HepG2 (cell line): ENCODE data around the gene CATSPERD. TPM values are rescaled to one million over a fixed set of nuclear protein-coding genes. Genes with fewer than 3 reads are reported as not detected.

Experiments
- ATAC-seq: fragments of 200-7000 bp; cut with Tn5 transposase; 3 replicates; pipeline ENCODE4 v1.9.1; 2020; ENCODE audit warnings: mild to moderate bottlenecking, moderate library complexity
- BruUV-seq: library from RNA; stranded (reverse); fragments of 400-500 nt; replicated peaks from 2 replicates; lab custom pipeline; 2021; lab: Mats Ljungman, UMichigan
- CTCF ChIA-PET: fragments of 300-600 bp; formaldehyde crosslinking; extraction: SDS; loops from one replicate; lab custom pipeline; 2021; ENCODE audit warnings: low total read pairs, inconsistent platforms, low intra/inter-chr PET ratio; lab: Yijun Ruan, JAX
- POLR2A ChIA-PET: fragments of 350-600 bp; sonication (Branson Sonifier 250); formaldehyde crosslinking; loops from one replicate; lab custom pipeline; 2020; ENCODE audit warnings: antibody characterized with exemption, inconsistent platforms; lab: Yijun Ruan, JAX
- DNase-seq: peaks from one replicate; pipeline ENCODE4 v3.0.0-alpha.2; 2015; ENCODE audit warnings: low spot score
- FAIRE-seq: peaks from 3 replicates; lab custom pipeline; 2011; peaks lifted over from hg19 to GRCh38; lab: Jason Lieb, UNC
- H2AFZ ChIP-seq: one replicate; pipeline ENCODE4 v1.6.1; 2011; ENCODE audit warnings: low read length, inconsistent platforms
- H3K27ac ChIP-seq: fragments of 300-600 bp; 3 replicates; pipeline ENCODE4 v1.8.0; 2011; ENCODE audit warnings: mixed run types, mild to moderate bottlenecking, mixed read lengths, low read length, inconsistent platforms; ENCODE audit not compliant: insufficient read depth; ENCODE audit errors: extremely low read length
- H3K27me3 ChIP-seq, 2 experiments: fragments of 200-600 bp in 1 of 2; 2 replicates in 1 of 2; 3 replicates in 1 of 2; pipeline versions ENCODE4 v1.6.0 to v1.8.0; 2011; ENCODE audit warnings: low read length in 2 of 2, mild to moderate bottlenecking in 2 of 2, moderate library complexity in 2 of 2, inconsistent platforms in 1 of 2; ENCODE audit not compliant: insufficient read depth in 2 of 2, control insufficient read depth in 1 of 2
- H3K36me3 ChIP-seq, 2 experiments: fragments of 200-600 bp in 1 of 2; replicated peaks in 1 of 2; 2 replicates in 1 of 2; 3 replicates in 1 of 2; pipeline versions ENCODE4 v1.5.1 to v1.8.0; 2011; ENCODE audit warnings: low read length in 2 of 2, inconsistent platforms in 1 of 2; ENCODE audit not compliant: insufficient read depth in 2 of 2, control insufficient read depth in 1 of 2
- H3K4me1 ChIP-seq: 2 replicates; pipeline ENCODE4 v1.5.1; 2012; ENCODE audit warnings: low read length, inconsistent platforms; ENCODE audit not compliant: insufficient read depth
- H3K4me2 ChIP-seq: 2 replicates; pipeline ENCODE4 v1.6.0; 2011; ENCODE audit warnings: low read depth, low read length, inconsistent platforms
- H3K4me3 ChIP-seq, 3 experiments: fragments of 200-600 bp in 1 of 3; sonication (generic), shearing (Covaris generic) in 1 of 3; replicated peaks in 1 of 3; 2 replicates each; pipeline ENCODE4 v1.5.1; 2011 to 2016; ENCODE audit warnings: low read length in 3 of 3, inconsistent platforms in 2 of 3, low read depth in 2 of 3, mild to moderate bottlenecking in 2 of 3, control low read depth in 1 of 3, mixed read lengths in 1 of 3; ENCODE audit not compliant: insufficient read depth in 1 of 3
- H3K79me2 ChIP-seq: one replicate; pipeline ENCODE4 v1.6.1; 2011; ENCODE audit warnings: low read length, inconsistent platforms; ENCODE audit not compliant: insufficient read depth
- H3K9ac ChIP-seq: 2 replicates; pipeline ENCODE4 v1.6.0; 2011; ENCODE audit warnings: mild to moderate bottlenecking, low read depth, low read length, inconsistent platforms; ENCODE audit not compliant: insufficient read depth
- H3K9me3 ChIP-seq: 2 replicates; pipeline ENCODE4 v1.5.1; 2012; ENCODE audit warnings: mild to moderate bottlenecking, low read length
- H4K20me1 ChIP-seq: 2 replicates; pipeline ENCODE4 v1.6.0; 2011; ENCODE audit warnings: inconsistent platforms, mild to moderate bottlenecking, low read length, moderate library complexity; ENCODE audit not compliant: insufficient read depth
- AGO1 ChIP-seq: fragments of 200-400 bp; formaldehyde crosslinking; IDR thresholded peaks from 2 replicates; pipeline ENCODE4 v1.6.1; 2017; ENCODE audit warnings: mild to moderate bottlenecking, low read depth, low read length, moderate library complexity; ENCODE audit not compliant: poor library complexity, severe bottlenecking
- AGO2 ChIP-seq: fragments of 200-400 bp; formaldehyde crosslinking; optimal IDR thresholded peaks from 2 replicates; pipeline ENCODE3; 2017; ENCODE audit warnings: mild to moderate bottlenecking, low read depth, low read length, moderate library complexity
- CAMTA2 ChIP-seq: sonication (generic); formaldehyde crosslinking; IDR thresholded peaks from 2 replicates; pipeline ENCODE4 v1.4.0; 2020; ENCODE audit warnings: mild to moderate bottlenecking, missing genetic modification reagents, borderline replicate concordance
- DNMT1 ChIP-seq: sonication (generic); formaldehyde crosslinking; IDR thresholded peaks from 2 replicates; pipeline ENCODE4 v1.5.1; 2020; ENCODE audit warnings: mild to moderate bottlenecking, missing genetic modification reagents
- HOXA3 ChIP-seq: sonication (generic); formaldehyde crosslinking; IDR thresholded peaks from 2 replicates; pipeline ENCODE4 v1.5.0; 2020; ENCODE audit warnings: missing genetic modification reagents
- PHF20 ChIP-seq: sonication (generic); formaldehyde crosslinking; IDR thresholded peaks from 2 replicates; pipeline ENCODE4 v1.5.0; 2020; ENCODE audit warnings: mild to moderate bottlenecking, missing genetic modification reagents
- POLR2G ChIP-seq: fragments of 200-400 bp; formaldehyde crosslinking; IDR thresholded peaks from 2 replicates; pipeline ENCODE4 v1.6.1; 2018; ENCODE audit warnings: mild to moderate bottlenecking, low read depth, low read length, moderate library complexity
- RBFOX2 ChIP-seq: fragments of 200-400 bp; formaldehyde crosslinking; IDR thresholded peaks from 2 replicates; pipeline ENCODE4 v1.6.1; 2017; ENCODE audit warnings: low read depth, mild to moderate bottlenecking, low read length
- ZNF329 ChIP-seq: sonication (generic); formaldehyde crosslinking; IDR thresholded peaks from 2 replicates; pipeline ENCODE4 v1.9.0; 2021; ENCODE audit warnings: low read depth, mild to moderate bottlenecking, missing genetic modification reagents
- ZNF562 ChIP-seq: sonication (generic); formaldehyde crosslinking; IDR thresholded peaks from 2 replicates; pipeline ENCODE4 v1.8.0; 2022; ENCODE audit warnings: missing genetic modification reagents, borderline replicate concordance
- WGBS: methylation state at CpG from one replicate; pipeline ENCODE4 v1.1.6; 2017; ENCODE audit warnings: low lambda C conversion rate; 5-methylcytosine and 5-hydroxymethylcytosine counted together
- in situ Hi-C: cut with HindIII; loops from 2 replicates; pipeline ENCODE4 v1.10.0; 2017; ENCODE audit warnings: low pct_unique_long_range_greater_than_20kb; ENCODE audit not compliant: extremely low pct_ligation_motif_present
- intact Hi-C: fragments of 100-400 bp; cut with micrococcal nuclease; formaldehyde crosslinking; loops from one replicate; pipeline ENCODE4 v1.10.0; 2022; ENCODE audit not compliant: unreplicated experiment
- polyA plus RNA-seq, 8 experiments: library from polyadenylated mRNA; depleted of rRNA in 3 of 8; stranded (reverse) in 7 of 8; unstranded in 1 of 8; fragments of >200 nt; fragmentation: Illumina TruSeq in 4 of 8; extraction: Trizol in 4 of 8; gene quantifications; 2 replicates each; pipeline versions ENCODE4 v1.2.1 to v1.2.3, GENCODE V29; 2011 to 2016; ENCODE audit warnings: low read depth in 4 of 8, missing spikeins in 1 of 8, mixed read lengths in 1 of 8; ENCODE audit not compliant: insufficient read depth in 1 of 8
- total RNA-seq, 5 experiments: library from RNA; depleted of rRNA; stranded (reverse); fragments of >200 nt; fragmentation: Illumina TruSeq; extraction: Trizol; gene quantifications; 2 replicates each; pipeline ENCODE4 v1.2.3, GENCODE V29; 2016; ENCODE audit warnings: low read depth in 1 of 5

CATSPERD gene
- total and polyA plus RNA-seq, 2 of the 13 experiments (the other 11 are each of a cell fraction or from before 2014, with no cell fraction given): 0.04 TPM; not detected in 1

DNA sequence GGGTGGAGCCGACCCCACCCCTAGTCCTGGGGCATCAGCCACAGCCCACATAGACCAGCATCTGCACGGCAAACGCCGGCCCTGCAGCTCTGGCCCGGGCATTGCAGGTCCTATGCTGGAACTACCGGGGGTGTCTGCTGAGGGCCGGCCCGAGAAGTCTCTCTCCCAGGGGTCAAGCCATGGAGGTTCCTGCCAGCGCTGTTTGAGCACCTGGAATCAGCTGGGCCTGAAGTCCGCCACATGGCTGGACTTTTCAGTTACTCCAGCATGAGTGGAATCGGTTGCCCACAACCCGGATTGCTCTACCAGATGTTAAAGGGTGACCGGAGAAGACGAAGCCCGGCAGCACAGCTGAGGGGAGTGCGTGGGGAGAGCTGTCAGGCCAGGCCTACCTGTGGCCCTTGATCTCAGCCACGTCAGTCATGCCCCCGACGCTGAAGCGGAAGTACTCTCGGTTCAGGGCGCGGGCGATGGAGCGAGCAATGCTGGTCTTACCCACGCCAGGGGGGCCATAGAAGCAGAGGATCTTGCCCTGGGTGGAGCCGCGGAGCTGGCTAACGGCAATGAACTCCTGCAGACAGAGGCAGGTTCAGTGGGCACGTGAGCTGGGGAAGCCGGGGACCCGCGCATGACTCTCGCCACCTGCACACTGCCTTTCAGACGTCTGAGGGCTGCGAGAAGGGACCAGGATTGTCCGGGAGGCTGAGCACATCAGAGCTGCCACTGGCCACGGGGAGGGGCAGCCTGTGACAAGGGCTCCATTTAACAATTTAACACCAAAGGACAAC lies 21.6 kb upstream of the CATSPERD start:
- no peak for DNase-seq
- no peak overlapping the region for H3K4me3 ChIP-seq
- H3K27ac ChIP-seq: no peak overlapping the region
- no peaks in the 10 kb centered on the region for H3K27me3 ChIP-seq
- peaks cover 6% of the 10 kb centered on the region; the same call in 1 of the 2 replicates for H4K20me1 ChIP-seq
- peak; percentile 91 for TF ChIP-seq AGO2
- peak; percentile 51; the same call in 1 of the 2 replicates for TF ChIP-seq RBFOX2
- TF ChIP-seq ZNF329: peak; percentile 76; the same call in 1 of the 2 replicates
- TF ChIP-seq AGO1: peak; percentile 85
- TF ChIP-seq PHF20 (CRISPR knock-in tag): 0 out of 2 replicates have a peak, but pooled peaks have one; percentile 18
- no peak for TF ChIP-seq CAMTA2 (CRISPR knock-in tag)
- no peak for TF ChIP-seq POLR2G
- no peak for TF ChIP-seq DNMT1
- TF ChIP-seq ZNF562: no peak
- TF ChIP-seq HOXA3 (CRISPR knock-in tag): no peak
- TF ChIP-seq, all 625 proteins: peak for 5
- in situ Hi-C loops (no loop called here), intact Hi-C loops (no loop called here)
- ChIA-PET CTCF (no interaction called here), POLR2A (interaction anchor here (0.8 to 3.2 kb wide), 2 partner anchors 9 to 21 kb away, joined by 3 to 12 read pairs; partner anchors contain the start of genes CATSPERD, LONP1 and RPL36)
- no peaks in the 10 kb centered on the region for H3K4me1 ChIP-seq
- no peak overlapping the region for H3K9ac ChIP-seq
- H3K4me2 ChIP-seq: no peak overlapping the region
- H3K79me2 ChIP-seq: peaks cover 3% of the 10 kb centered on the region
- BruUV-seq: no TSS peak
- peaks cover 38 to 66% of the 10 kb centered on the region in 2 experiments for H3K36me3 ChIP-seq
- WGBS: 98% methylated on average over 24 of the region's 38 CpGs
- ATAC-seq (no peak), FAIRE-seq (no peak)
- H2AFZ ChIP-seq: no peak overlapping the region
- H3K9me3 ChIP-seq: no peaks in the 10 kb centered on the region
